Stimulated activated CD8-positive, alpha-beta memory T cell treated with anti-CD3 and anti-CD28 coated beads, Interleukin-15, amount 100 ng/mL, for 1 hour (primary cell): ENCODE measurements around the gene TRAP1.
A peak's percentile ranks its signal among the peaks of the same experiment; 100 is the strongest.

Experiments
- DNase-seq: peaks from one replicate; pipeline ENCODE4 v3.0.0-alpha.2; 2020; ENCODE audit warnings: low read depth

The TRAP1 gene

DNA sequence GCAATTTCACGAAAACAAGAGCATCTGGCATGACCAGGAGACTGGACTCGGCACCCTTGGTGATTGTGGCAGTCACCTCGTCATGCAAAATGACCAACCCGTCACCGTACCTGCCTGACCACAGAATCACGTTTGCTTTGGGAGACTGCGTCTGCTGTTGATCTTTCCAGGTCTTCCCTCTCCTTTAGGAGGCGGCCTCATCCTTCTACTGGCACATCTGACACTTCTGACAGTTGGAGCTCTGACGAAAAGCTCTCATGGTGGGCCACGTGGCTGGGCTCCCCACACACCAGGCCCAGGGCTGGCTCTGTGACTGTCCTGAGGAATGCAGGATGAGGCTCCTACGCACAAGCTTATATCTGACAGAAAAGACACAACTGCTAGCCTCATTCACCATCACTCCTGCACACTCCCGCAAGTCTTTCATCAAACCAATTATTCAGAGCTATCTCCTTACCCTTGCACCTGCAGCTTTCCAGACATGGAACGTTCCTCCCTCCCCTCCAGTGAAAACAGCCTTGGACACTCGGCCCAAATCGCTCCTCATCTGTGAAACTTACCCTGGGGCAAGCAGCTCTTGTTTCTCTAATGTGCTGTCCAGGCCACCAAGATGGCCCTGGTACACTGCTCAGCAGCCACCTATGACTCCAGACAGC is 3.6 kb downstream of the TRAP1 start:
- DNase-seq = no peak

DNA sequence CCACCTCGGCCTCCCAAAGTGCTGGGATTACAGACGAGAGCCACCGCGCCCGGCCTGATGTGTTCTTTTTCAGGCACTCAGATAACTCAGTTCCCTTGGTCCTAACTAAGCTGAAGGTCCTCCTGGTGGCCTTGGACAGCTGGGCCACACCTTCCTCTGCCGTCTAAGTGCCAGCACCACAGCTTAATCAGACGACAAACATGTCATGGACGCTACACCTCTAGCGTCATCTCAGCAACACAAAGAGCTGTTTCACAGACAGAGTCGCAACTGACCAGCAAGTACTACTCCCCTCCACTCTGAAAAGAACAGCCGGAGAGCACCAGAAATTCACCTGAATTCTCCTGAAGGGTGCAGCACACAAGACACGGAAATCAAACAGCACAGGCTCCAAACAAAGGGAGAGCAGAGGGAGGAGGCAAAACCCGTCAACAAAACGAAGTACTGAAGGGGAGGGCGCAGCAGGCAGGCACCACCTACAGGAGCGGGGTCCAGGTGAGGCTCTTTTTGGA is 4.4 kb downstream of the TRAP1 start:
- no peak for DNase-seq

DNA sequence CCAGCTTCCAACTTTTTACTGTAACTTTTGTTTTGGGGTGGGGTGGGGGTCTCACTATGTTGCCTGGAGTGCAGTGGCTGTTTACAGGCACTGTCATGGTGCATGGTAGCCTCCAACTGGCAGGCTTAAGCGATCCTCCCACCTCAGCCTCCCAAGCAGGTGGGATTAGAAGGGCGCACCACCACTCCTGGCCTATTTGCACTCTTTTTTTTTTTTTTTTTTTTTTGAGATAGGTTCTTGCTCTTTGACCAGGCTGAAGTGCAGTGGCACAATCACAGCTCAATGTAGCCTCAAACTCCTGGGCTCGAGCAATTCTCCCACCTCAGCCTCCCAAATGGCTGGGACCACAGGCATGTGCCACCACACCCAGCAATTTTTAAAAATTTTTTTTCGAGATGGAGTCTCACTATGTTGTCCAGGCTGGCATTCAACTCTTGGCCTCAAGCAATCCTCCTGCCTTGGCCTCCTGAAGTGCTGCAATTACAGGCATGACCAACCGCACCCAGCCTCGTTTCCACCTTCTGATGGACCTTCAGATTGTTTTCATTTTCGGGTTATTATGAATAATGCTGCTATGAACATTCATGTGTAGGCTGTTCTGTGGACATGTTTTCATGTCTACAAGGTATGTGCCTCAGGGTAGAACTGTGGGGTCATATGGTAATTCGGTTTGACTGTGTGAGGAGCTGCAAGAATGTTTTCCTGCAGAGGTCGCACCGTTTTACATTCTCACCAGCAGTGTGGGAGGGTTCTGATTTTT is 10.9 kb downstream of the TRAP1 start:
- no peak for DNase-seq

DNA sequence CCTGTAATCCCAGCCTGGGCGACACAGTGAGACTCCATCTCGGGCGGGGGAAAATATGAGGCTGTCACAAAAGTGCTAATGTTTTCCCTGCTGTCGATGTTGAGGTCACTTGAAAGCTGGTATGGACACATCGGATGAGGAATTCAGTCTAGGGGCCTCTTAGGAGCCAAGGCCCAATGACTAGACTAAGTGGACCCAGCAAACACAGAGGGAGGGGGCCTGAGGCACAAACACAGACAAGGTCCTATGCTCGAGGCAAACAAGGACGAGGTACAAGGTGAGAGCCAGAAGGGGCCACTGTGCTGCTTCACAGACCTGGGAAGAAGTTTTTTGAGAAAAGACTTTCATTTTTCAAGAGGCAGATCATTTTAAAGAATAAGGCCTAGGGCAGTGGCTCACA is 15.2 kb downstream of the TRAP1 start:
- DNase-seq = no peak

DNA sequence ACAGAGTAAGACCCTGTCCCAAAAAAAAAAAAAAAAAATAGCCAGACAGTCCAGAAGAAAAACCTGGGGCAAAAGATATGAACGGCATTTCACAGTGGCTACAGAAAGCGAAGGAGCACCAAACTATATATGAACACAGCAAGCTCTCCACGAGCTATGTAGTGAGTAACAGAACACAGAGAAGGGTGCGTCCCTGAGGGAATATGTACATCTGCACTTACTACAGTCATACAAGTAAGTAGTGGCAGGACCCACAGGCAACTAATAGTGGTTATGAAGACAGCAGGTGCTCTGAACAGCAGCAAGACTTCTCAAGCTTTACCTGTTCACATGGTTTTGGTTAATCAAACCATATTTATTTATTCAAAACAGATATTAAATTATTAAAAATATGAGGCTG is 15.8 kb downstream of the TRAP1 start:
- DNase-seq = no peak

DNA sequence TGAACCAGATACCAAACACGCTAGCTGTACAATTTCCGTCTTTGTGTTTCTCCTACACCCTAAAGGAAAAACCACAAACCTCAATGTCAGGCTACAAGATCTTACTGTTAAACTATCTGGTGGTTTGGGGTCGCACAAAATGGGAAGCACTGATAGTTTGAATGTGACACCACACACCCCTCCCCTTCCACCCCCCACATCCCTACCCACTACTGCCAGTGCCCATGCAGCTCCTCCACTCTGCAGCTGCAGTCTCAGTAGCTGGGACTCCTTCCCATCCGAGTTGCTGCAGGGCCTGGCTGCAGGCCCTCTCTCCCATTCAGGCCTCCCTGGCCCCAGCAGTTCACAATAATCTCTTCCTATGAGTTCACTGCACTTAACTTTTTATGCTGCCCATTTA is 18.4 kb downstream of the TRAP1 start:
- DNase-seq = no peak

DNA sequence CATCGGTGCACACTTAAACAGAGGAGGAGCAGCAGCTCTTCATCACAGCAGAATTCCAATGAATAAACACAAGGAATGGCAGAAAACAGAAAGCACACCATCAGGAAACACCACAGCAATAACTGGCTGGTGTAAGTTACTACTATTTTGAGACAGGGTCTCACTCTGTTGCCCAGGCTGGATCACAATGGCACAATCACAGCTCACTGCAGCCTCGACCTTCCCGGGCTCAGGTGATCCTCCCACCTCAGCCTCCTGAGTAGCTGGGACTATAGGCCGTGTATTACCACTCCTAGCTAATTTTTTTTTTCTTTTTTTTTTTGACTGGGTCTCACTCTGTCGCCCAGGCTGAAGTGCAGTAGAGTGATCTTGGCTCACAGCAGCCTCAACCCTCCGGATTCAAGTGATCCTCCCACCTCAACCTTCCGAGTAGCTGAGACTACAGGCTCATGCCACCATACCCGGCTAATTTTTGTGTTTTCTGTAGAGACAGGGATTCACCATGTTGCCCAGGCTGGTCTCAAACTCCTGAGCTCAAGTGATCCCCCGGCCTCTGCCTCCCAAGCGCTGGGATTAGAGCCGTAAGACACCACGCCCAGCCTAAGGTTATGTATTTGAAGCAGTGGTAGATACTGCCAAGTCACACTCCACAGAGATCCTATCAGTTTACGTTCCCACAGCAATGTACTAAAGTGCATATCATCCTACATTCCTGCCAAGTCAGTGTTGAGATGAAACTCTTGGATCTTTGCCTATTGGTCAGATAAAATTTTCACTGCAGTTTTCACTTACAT is 20.7 kb downstream of the TRAP1 start:
- DNase-seq = no peak

DNA sequence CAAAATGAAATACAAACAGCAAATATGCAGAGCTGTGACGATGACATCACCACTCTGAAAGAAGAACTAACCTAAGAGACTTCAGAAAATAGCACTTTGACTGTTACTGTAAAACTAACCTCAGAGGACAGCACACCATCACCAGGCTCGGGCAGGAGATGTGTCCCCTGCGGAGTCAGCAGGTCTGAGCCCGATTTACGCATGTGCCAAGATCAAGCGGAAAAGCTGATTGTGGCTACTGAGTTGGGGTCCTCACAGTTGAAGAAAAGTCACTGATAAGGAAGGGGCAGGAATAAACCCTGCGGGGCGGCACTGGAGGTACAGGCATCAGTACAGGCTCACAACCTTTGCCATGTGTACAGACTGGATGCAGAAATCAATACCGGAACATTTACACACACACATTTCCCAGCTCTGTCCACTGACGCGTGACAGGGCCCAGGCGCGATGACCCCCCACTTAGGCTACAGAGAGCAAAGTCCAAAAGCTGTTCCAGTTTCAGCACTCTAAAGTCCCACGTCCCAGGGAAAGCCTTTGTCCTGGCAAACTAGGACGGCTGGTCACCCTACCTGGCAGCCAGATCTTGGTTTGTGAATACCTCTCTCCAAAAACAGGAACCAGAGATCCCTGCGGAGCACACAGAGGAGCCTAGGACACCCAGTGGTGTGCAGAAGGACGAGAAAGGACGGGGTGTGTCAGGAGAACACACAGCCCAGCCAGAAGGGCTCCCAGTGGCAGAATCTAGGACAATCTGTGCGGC is 21.5 kb downstream of the TRAP1 start:
- no peak for DNase-seq

DNA sequence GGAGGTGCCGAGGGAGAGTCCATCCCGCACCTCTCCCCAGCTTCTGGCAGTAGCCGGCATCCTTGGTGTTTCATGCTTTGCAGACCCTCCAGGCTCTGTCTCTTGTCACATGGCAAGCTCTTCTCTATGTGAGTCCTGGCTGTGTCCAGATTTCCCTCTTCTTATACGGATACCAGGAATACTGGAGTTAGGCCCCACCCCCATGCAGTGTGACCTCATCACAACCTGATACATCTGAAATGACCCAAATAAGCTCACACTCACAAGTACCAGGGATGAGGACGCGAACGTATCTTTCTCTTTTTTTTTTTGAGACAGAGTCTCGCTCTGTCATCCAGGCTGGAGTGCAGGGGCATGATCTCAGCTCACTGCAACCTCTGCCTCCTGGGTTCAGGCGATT is 23.3 kb downstream of the TRAP1 start:
- DNase-seq = no peak

DNA sequence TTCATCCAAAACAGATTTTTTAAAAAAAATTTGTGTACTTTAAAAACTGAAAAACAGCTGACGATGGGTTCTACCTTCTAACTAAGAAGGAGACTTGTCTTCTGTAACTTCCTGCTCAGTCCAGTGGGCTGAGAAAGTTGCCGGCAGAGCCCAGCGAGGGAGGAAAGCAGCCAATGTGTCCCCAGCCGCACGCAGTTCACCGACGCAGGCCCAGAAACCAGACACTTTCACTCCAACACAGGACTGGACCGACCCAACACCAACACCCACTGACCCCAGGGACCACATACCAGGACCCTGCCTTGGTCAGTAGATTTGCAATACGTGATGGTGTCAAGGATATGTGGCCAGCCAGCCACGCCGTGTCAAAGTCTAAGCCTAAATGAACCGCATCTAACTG is 25.6 kb downstream of the TRAP1 start:
- no peak for DNase-seq

DNA sequence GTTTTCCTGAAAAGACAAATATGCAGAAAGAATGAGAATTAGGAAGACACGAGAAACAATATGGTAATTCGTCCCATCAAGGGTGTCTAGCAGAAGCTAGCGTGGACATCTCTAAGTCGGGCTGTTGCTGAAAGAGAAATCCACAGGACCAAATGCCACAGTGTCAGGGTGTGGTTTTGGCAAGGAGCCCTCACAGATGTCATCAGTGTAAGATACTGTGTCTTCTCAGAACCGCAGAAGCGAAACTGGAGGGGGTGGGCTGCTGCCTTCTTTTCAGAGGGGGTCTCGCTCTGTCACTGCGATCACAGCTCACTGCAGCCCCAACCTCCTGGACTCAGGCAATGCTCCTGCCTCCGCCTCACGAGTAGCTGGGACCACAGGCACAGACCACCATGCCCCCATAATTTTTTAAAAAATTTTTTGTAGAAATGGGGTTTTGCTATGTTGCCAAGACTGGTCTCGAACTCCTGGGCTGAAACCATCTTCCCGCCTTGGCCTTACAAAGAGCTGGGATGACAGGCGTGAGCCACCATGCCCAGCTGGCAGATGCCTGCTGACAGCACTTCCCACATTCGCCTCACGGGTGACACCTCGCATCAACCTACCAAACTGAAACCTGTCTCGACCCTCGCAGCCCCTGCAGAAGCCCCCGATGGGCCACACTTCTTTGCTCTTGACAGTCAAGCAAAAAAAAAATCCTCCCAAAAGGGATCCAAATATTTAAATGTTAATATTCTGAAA is 26.2 kb downstream of the TRAP1 start:
- DNase-seq = no peak

DNA sequence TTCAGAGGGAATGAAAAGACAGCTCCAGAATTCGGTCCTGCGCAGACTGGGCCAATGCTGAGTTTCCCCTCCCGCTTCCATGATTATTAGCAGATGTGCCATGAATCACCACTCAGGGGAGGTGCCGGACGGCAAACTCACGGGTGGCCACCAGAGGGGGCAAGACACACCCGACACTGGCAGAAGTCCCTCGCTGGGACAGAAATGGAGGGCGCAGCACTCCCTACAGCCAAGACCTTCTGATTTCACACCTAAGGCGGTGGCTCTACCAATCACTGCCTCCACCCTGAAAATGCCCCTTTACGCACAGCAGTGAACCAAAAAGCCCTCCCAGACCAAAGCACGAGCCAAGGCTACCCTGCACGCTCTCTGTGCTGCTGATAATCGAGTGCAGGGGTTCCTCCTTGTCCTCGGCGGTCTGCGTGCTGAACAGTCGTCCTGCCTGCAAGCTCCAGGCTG is 26.8 kb downstream of the TRAP1 start:
- DNase-seq = peak; percentile 77

DNA sequence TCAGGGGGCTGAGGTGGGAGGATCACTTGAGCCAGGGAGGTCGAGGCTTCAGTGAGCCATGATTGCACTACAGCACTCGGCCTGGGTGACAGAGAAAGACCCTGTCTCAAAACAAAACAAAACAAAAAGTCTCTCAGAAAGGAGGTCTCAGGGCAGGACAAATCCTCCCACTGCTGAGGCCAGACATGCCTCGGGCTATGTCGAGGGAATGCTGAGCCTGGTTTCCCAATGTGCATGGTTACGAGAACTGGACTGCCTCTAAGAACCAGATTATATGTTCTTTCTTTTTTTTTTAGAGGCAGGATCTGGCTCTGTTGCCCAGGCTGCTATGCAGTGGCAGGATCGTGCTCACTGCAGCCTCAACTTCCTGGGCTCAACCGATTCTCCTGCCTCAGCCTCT is 27.6 kb downstream of the TRAP1 start:
- no peak for DNase-seq

DNA sequence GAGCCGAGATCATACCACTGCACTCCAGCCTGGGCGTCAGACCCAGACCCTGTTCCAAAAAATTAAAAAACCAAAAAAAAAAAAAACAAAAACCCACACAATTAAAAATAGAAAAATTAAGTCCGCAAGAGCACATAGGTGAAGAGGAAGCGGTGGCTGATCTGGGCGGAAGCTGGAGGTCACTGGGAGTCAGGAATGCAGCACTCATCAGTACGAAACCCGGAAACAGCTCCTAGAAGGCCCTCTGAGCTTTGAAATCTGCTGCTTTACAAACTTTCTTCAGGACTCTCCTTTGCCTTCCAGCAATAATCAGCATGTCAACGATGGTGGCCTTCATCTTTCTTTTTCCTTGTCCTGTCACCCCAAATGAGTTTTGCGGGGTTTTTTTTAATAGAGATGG is 29.5 kb downstream of the TRAP1 start:
- DNase-seq = no peak

DNA sequence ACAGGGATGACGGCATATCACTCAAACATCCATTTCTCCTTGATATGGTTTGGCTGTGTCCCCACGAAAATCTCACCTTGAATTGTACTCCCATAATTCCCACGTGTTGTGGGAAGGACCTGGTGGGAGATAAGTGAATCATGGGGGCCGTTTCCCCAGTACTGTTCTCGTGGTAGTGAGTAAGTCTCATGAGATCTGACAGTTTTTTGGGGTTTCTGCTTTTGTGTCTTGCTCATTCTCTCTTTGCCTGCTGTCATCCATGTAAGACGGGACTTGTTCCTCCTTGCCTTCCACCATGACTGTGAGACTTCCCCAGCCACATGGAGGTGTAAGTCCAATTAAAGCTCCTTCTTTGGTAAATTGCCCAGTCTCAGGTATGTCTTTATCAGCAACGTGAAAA is 30.3 kb downstream of the TRAP1 start:
- no peak for DNase-seq

DNA sequence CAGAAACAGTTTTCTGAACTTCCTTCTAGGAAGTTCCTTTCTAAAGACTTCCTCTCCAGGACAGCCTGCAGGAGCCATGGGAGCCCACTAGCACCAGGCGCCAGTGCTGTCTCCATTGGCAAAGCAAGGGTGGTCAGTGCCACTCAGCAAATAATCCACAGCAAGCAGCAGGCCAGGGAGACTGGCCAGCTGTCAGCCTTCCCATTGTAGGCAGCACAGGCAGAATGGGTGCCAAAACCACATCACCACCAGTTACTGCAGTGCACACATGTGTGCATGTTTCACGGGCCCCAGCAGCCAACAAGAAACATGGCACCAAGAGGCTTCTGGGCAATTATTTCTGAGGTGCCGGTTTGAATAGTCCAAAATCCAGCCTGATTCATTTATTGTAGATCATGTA is 36.1 kb downstream of the TRAP1 start:
- DNase-seq = no peak

DNA sequence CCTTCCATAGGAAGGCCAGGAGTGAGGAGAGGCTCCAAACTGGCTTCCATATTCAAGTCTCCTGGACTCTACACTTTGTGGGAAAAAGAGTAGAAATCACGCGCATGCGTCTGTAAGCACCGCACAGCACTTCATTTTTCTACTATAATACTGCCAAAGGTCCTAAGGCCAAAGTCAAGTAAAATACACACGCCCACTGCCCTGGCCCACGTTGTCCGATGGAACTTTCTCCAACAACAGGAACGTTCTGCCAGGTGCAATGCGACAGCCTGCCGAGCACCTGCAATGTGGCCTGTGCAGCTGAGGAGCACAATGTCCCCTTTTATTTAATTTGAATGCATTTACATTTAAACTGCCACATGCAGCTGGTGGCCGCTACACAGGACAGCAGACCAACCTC is 39.3 kb downstream of the TRAP1 start:
- DNase-seq = no peak

DNA sequence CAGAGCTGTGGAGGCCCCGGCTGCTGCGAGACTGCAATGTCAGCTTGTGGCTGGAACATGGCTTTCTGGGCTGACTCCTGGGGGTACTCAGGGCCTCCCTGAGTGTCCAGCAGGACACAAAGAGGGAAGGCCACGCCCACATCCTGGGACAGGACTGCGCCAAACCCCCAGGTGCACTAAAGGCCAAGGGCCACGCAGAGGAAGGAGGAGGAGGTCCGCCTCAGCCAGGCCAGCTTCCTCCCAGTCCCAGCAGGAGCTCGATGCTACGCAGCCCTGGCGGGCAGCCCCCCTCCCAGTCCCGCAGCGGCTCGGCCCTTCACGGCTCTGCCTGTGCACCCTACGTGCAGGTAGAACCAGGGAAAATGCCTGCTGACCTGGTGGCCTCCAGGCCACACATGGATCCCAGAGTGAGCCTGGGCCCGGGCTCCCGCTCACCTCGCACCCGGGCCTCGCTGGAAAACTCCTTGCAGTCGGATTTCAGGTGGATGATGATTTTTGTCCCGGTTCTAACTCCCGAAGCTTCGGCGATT is 41.7 kb downstream of the TRAP1 start:
- DNase-seq = no peak

DNA sequence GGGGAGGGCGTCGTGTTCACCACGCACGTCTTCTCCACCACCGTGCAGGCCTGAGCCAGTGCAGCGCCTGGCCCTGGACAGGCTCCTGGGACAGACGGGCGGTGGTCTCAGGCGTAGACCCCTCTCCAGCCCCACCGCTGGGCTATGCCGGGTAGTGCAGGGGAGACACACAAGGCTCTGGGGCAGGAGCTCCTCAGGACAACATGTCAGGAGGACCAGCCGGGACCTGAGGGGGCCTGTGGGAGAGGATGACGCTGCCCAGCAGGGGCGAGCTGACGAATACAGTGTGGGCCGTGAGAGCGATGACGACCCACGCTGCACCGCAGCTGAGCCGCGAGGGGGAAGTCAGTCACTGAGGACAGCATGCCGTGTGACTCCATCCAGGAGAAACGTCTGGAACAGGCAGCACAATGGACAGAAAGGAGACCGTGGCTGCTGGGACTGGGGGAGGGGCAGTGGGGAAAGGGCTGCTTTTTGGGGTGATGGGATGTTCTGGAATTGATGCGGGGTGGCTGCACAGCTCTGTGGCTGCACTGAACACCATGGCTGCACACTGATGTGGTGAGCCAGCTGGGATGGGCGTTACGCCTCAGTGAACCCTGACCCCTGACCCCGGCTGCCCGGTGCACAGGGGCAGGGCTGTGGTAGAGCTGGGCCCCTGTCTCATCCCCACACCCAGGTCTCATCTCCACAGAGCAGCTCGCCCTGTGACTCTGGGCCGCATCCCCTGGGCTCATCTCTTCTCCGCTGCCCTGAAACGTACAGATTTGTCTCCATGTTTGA is 42.6 kb downstream of the TRAP1 start:
- DNase-seq = no peak

DNA sequence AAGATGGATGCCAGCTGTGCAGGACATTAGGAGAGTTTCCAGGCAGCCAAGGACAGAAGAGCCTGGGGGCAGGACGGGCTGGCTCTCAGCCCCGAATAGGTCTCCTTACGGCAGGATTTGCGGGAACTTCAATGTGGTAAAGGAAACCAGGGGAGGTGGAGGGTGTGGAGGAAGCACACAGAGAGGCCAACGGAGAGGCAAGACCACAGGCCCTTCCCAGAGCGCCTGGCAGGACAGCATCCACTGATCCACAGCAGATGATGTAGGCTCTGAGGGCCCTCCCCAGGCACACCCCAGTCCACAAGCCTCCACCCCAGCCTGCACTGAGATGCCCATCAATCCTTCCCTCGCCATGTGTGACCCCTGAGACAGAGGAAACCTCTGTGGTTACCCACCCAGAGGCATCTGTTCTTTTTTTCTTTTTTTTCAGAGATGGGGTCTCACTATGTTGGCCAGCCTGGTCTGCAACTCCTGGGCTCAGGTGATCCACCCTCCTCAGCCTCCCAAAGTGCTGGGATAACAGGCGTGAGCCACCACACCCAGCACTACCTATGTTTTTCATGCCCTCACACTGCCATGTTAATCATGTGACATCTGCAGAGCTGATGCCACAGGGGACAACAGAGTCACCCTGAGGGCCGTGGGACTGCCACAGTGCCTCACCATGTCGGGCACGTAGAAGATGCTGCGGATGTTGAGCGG is 43.5 kb downstream of the TRAP1 start:
- DNase-seq = no peak
